Left ventricle myocardium inferior (tissue), 1 donor: Measurements from ENCODE around the gene IRF2. TPM values are rescaled to one million over a fixed set of nuclear protein-coding genes. Genes with fewer than 3 reads are reported as not detected.

ENCODE experiments used
- DNase-seq: peaks from one replicate; pipeline ENCODE4 v3.0.0-alpha.2; 2020
- H3K27ac ChIP-seq: fragments of 200-600 bp; replicated peaks from 2 replicates; pipeline ENCODE4 v1.8.0; 2021
- H3K27me3 ChIP-seq: fragments of 200-600 bp; 2 replicates; pipeline ENCODE4 v1.8.0; 2021; ENCODE audit warnings: low read depth
- H3K36me3 ChIP-seq: fragments of 200-600 bp; 2 replicates; pipeline ENCODE4 v1.8.0; 2021
- H3K4me1 ChIP-seq: fragments of 200-600 bp; 2 replicates; pipeline ENCODE4 v1.8.0; 2021
- H3K4me3 ChIP-seq: fragments of 200-600 bp; 2 replicates; pipeline ENCODE4 v1.8.0; 2021; ENCODE audit warnings: mild to moderate bottlenecking, moderate library complexity
- H3K9me3 ChIP-seq: fragments of 200-600 bp; replicated peaks from 2 replicates; pipeline ENCODE4 v1.8.0; 2021
- CTCF ChIP-seq: fragments of 200-600 bp; IDR thresholded peaks from 2 replicates; pipeline ENCODE4 v1.8.0; 2021; ENCODE audit warnings: antibody characterized with exemption, mild to moderate bottlenecking, borderline replicate concordance
- intact Hi-C: fragments of 100-400 bp; cut with micrococcal nuclease; formaldehyde crosslinking; loops from one replicate; pipeline ENCODE4 v1.11.0; 2022
- total RNA-seq: library from RNA; stranded (reverse); fragmentation: NEBNext Ultra II Directional; extraction: Animal tissue kit (Norgen Biotek cat#: 25700); gene quantifications from one replicate; pipeline ENCODE4 v1.2.1, GENCODE V29; 2021
- donor health status: DM: no; HTN: yes; CAD: no; lungs with severe emphysema.

IRF2 gene
- total RNA-seq, 1 donor from 2014 or later, result 25.9 TPM

GRCh38 chr4:184481544-184481943, 7.2 kb upstream of the IRF2 start:
- H3K4me3 ChIP-seq, result no peak overlapping the region
- TF ChIP-seq CTCF, result no peak
- DNase-seq, result no peak

GRCh38 chr4:184479516-184479950, 5.2 kb upstream of the IRF2 start:
- H3K9me3 ChIP-seq, result no peaks in the 10 kb centered on the region
- intact Hi-C loops, result loop anchor here (5.0 kb wide), 1 partner anchor 58 kb away; no protein-coding TSS in a partner anchor
- no peak for TF ChIP-seq CTCF
- DNase-seq, result no peak
- H3K27me3 ChIP-seq, result no peaks in the 10 kb centered on the region
- no peak overlapping the region for H3K27ac ChIP-seq
- no peaks in the 10 kb centered on the region for H3K36me3 ChIP-seq
- no peak overlapping the region for H3K4me3 ChIP-seq
- peaks cover 32% of the 10 kb centered on the region for H3K4me1 ChIP-seq

More at GRCh38 chr4:184481544-184481943, 7.2 kb upstream of the IRF2 start:
- Histone ChIP-seq H3K36me3 (no peaks in the 10 kb centered on the region), H3K9me3 (no peaks in the 10 kb centered on the region), H3K27ac (no peak overlapping the region), H3K27me3 (no peaks in the 10 kb centered on the region), H3K4me1 (peaks cover 13% of the 10 kb centered on the region)
- intact Hi-C loops, result no loop called here

- peak overlapping the region; percentile 43 for H3K27ac ChIP-seq
- no peaks in the 10 kb centered on the region for H3K36me3 ChIP-seq
- no peaks in the 10 kb centered on the region for H3K9me3 ChIP-seq
- intact Hi-C loops, result loop anchor here (5.0 kb wide), 1 partner anchor 60 kb away; no protein-coding TSS in a partner anchor
- H3K4me1 ChIP-seq, result peaks cover 45% of the 10 kb centered on the region
- no peak overlapping the region for H3K4me3 ChIP-seq
- H3K27me3 ChIP-seq, result no peaks in the 10 kb centered on the region
- TF ChIP-seq CTCF, result no peak
- DNase-seq, result no peak
Measured at GRCh38 chr4:184477201-184477999, 3.0 kb upstream of the IRF2 start.

- H3K27ac ChIP-seq, result peak overlapping the region; percentile 43
- H3K36me3 ChIP-seq, result no peaks in the 10 kb centered on the region
- no peaks in the 10 kb centered on the region for H3K27me3 ChIP-seq
- TF ChIP-seq CTCF, result no peak
- DNase-seq, result no peak
- intact Hi-C loops, result loop anchor here (5.0 kb wide), 1 partner anchor 61 kb away; no protein-coding TSS in a partner anchor
- no peaks in the 10 kb centered on the region for H3K9me3 ChIP-seq
- no peak overlapping the region for H3K4me3 ChIP-seq
- peaks cover 52% of the 10 kb centered on the region for H3K4me1 ChIP-seq
Measured at GRCh38 chr4:184476695-184477094, 2.3 kb upstream of the IRF2 start.

GRCh38 chr4:184475498-184475897, 1.1 kb upstream of the IRF2 start:
- no peak for DNase-seq
- no peak for TF ChIP-seq CTCF
- H3K36me3 ChIP-seq, result no peaks in the 10 kb centered on the region
- H3K4me3 ChIP-seq, result peak overlapping the region; percentile 95
- H3K27ac ChIP-seq, result peak overlapping the region; percentile 98
- no peaks in the 10 kb centered on the region for H3K9me3 ChIP-seq
- H3K4me1 ChIP-seq, result peaks cover 64% of the 10 kb centered on the region
- no peaks in the 10 kb centered on the region for H3K27me3 ChIP-seq
- intact Hi-C loops, result loop anchor here (5.0 kb wide), 1 partner anchor 62 kb away; no protein-coding TSS in a partner anchor
